Choroid plexus epithelial cell (primary cell): ENCODE results near the gene TPSAB1.
"Not testable (repeated sequence)": the region's sequence is repeated elsewhere in the genome, so short reads cannot be mapped to it uniquely, and the experiment has no call there.

Experiments used
- DNase-seq: peaks from one replicate; pipeline ENCODE4 v3.0.0-alpha.2; 2010; ENCODE audit warnings: low read depth
- H3K4me3 ChIP-seq: 2 replicates; pipeline ENCODE4 v1.5.1; 2011; ENCODE audit warnings: low read depth, mild to moderate bottlenecking, control low read depth, low read length, moderate library complexity
- CTCF ChIP-seq: conservative IDR thresholded peaks from 2 replicates; pipeline ENCODE4 v1.5.1; 2011; ENCODE audit warnings: low read depth, mild to moderate bottlenecking, control low read depth, inconsistent platforms, low read length, moderate library complexity

TPSAB1 gene

DNA sequence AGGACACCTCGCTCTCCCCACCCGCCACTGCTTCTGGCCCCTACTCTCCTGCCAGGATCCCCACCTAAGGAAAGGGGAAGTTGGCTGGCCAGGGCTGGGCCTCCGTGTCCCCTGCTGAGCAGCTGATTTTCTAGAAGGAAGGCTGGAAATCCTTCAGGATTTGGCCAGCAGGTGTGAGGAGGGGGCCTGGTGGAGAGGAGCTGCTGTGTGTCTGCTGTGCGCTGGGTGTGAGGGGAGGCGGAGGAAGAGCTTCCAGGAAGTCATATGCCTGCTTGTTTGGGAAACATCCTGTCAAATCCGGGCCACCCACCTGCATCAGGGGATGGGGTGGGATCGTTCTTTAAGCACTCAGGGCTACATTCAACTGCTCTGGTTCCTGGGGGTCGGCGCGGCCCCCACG, 44.0 kb upstream of the TPSAB1 start:
- TF ChIP-seq CTCF = no peak
- H3K4me3 ChIP-seq = no peak overlapping the region
- no peak for DNase-seq

GRCh38 chr16:1197237-1197866, 43.2 kb upstream of the TPSAB1 start:
- TF ChIP-seq CTCF = no peak
- DNase-seq = no peak
- no peak overlapping the region for H3K4me3 ChIP-seq

- DNase-seq = no peak
- TF ChIP-seq CTCF = no peak
- no peak overlapping the region for H3K4me3 ChIP-seq
Observed at GRCh38 chr16:1198194-1198593, 42.3 kb upstream of the TPSAB1 start.

- H3K4me3 ChIP-seq, DNase-seq: not testable (repeated sequence)
Observed at GRCh38 chr16:1198671-1199346, 41.7 kb upstream of the TPSAB1 start.

GRCh38 chr16:1199347-1200013, 41.0 kb upstream of the TPSAB1 start:
- H3K4me3 ChIP-seq = no peak overlapping the region
- no peak for TF ChIP-seq CTCF
- DNase-seq = no peak

DNA sequence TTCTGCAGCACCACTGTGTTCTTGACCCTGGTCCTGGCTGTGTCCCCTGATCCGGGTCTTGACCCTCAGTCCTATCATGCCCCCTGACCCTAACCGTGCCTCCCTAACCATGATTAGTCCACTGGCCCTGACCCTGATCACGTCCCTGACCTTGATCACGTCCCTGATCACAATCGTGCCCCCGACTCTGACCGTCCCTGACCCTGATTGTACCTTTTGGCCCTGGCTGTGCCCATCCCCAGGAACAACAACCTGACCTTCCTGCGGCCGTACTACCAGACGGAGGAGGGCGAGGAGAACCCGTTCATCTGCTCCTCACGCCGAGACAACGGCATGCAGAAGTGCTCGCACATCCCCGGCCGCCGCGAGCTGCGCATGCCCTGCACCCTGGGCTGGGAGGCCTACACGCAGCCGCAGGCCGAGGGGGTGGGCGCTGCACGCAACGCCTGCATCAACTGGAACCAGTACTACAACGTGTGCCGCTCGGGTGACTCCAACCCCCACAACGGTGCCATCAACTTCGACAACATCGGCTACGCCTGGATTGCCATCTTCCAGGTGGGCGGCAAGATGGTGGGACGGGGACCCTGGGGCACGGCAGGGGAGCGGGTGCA, 40.4 kb upstream of the TPSAB1 start:
- no peak for TF ChIP-seq CTCF
- H3K4me3 ChIP-seq = no peak overlapping the region
- no peak for DNase-seq

DNA sequence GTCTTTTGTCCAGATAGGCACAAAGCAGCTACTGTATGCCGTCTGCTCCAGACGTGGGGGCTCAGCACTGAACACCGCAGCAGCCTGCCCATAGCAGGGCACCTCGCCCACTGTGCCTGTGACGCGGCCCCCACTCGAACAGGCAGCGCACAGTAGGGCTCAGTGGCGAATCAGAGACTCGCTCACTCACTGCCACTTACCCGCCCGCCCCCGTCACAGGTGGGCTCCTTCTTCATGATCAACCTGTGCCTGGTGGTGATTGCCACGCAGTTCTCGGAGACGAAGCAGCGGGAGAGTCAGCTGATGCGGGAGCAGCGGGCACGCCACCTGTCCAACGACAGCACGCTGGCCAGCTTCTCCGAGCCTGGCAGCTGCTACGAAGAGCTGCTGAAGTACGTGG, 39.1 kb upstream of the TPSAB1 start:
- no peak overlapping the region for H3K4me3 ChIP-seq
- TF ChIP-seq CTCF = no peak

More for the DNA sequence above, 39.1 kb upstream of the TPSAB1 start:
- DNase-seq = no peak
